B cell (primary cell): ENCODE data around the gene ADRB1. TPM values are rescaled to one million over a fixed set of nuclear protein-coding genes. Genes with fewer than 3 reads are reported as not detected.

ENCODE experiments used
- ATAC-seq: fragments of 200-7000 bp; cut with Tn5 transposase; one replicate; pipeline ENCODE4 v1.10.0; 2021; ENCODE audit warnings: low read depth, mild to moderate bottlenecking, moderate number of reproducible peaks, moderate library complexity
- CTCF ChIA-PET: fragments of 350-600 bp; sonication (Branson Sonifier 250); formaldehyde crosslinking; loops from one replicate; lab custom pipeline; 2021; ENCODE audit warnings: antibody characterized with exemption, inconsistent platforms; lab: Charles Lee
- POLR2A ChIA-PET: fragments of 350-600 bp; sonication (Branson Sonifier 250); formaldehyde crosslinking; loops from one replicate; lab custom pipeline; 2021; ENCODE audit warnings: antibody characterized with exemption; lab: Charles Lee
- DNase-seq: peaks from one replicate; pipeline ENCODE4 v3.0.0; 2013
- H2AFZ ChIP-seq: 2 replicates; pipeline ENCODE4 v1.6.1; 2012; ENCODE audit warnings: mild to moderate bottlenecking, low read depth, low read length; ENCODE audit not compliant: insufficient read depth, poor library complexity, severe bottlenecking
- H3K27ac ChIP-seq, 2 donors: 1 replicate in 1 of 2; 2 replicates in 1 of 2; pipeline ENCODE4 v1.5.1; 2012 to 2013; ENCODE audit warnings: low read length in 2 of 2, mild to moderate bottlenecking in 2 of 2, moderate library complexity in 1 of 2
- H3K27me3 ChIP-seq, 4 experiments: fragments of 200-600 bp in 1 of 4; sonication (generic) in 1 of 4; replicated peaks in 1 of 4; 1 replicate in 2 of 4; 2 replicates in 2 of 4; pipeline versions ENCODE4 v1.6.1 to v1.7.0; 2013 to 2016; ENCODE audit warnings: low read length in 3 of 4, mild to moderate bottlenecking in 2 of 4, mixed read lengths in 1 of 4, moderate library complexity in 1 of 4; ENCODE audit not compliant: insufficient read depth in 4 of 4, control insufficient read depth in 3 of 4; ENCODE audit errors: control extremely low read depth in 1 of 4
- H3K36me3 ChIP-seq, 2 experiments: replicated peaks in 1 of 2; 1 replicate in 1 of 2; 2 replicates in 1 of 2; pipeline versions ENCODE4 v1.6.1 to v1.7.1; 2013; ENCODE audit warnings: low read length in 1 of 2; ENCODE audit not compliant: insufficient read depth in 2 of 2, control insufficient read depth in 1 of 2; ENCODE audit errors: control extremely low read depth in 1 of 2, extremely low read depth in 1 of 2
- H3K4me1 ChIP-seq, 2 donors: fragments of 200-600 bp in 1 of 2; sonication (generic) in 1 of 2; 1 replicate in 1 of 2; 2 replicates in 1 of 2; pipeline versions ENCODE4 v1.5.1 to v1.6.1; 2013 to 2017; ENCODE audit warnings: low read length in 2 of 2; ENCODE audit not compliant: control insufficient read depth in 2 of 2, insufficient read depth in 2 of 2
- H3K4me2 ChIP-seq: replicated peaks from 2 replicates; pipeline ENCODE3; 2012; ENCODE audit warnings: mild to moderate bottlenecking, low read depth, low read length; ENCODE audit not compliant: poor library complexity, severe bottlenecking
- H3K4me3 ChIP-seq, 5 experiments: fragments of 200-600 bp in 1 of 5; sonication (generic) in 1 of 5; 1 replicate in 3 of 5; 2 replicates in 2 of 5; pipeline versions ENCODE4 v1.5.1 to v1.7.0; 2011 to 2016; ENCODE audit warnings: low read length in 4 of 5, mild to moderate bottlenecking in 4 of 5, low read depth in 2 of 5, control low read depth in 1 of 5, moderate library complexity in 1 of 5; ENCODE audit not compliant: insufficient read depth in 1 of 5; ENCODE audit errors: control extremely low read depth in 1 of 5, extremely low read depth in 1 of 5
- H3K79me2 ChIP-seq: fragments of 200-600 bp; sonication (generic); one replicate; pipeline ENCODE4 v1.6.0; 2016; ENCODE audit warnings: low read length; ENCODE audit not compliant: control insufficient read depth, insufficient read depth
- H3K9ac ChIP-seq: fragments of 200-600 bp; sonication (generic); 2 replicates; pipeline ENCODE4 v1.6.1; 2017; ENCODE audit warnings: mild to moderate bottlenecking, low read length, moderate library complexity
- H3K9me3 ChIP-seq, 3 donors: one replicate each; pipeline versions ENCODE4 v1.6.1 to v1.7.1; 2013; ENCODE audit warnings: low read length in 2 of 3; ENCODE audit not compliant: control insufficient read depth in 2 of 3, insufficient read depth in 1 of 3; ENCODE audit errors: control extremely low read depth in 1 of 3
- H4K20me1 ChIP-seq: 2 replicates; pipeline ENCODE4 v1.6.0; 2012; ENCODE audit warnings: mild to moderate bottlenecking, low read length; ENCODE audit not compliant: insufficient read depth, control insufficient read depth, poor library complexity, severe bottlenecking
- H3K27ac Mint-ChIP-seq: one replicate; pipeline ENCODE4 v1.8.0; 2021; ENCODE audit warnings: mixed read lengths
- H3K27me3 Mint-ChIP-seq: one replicate; pipeline ENCODE4 v1.8.0; 2021; ENCODE audit warnings: mixed read lengths
- H3K4me1 Mint-ChIP-seq: one replicate; pipeline ENCODE4 v1.8.0; 2021; ENCODE audit warnings: mixed read lengths
- H3K4me3 Mint-ChIP-seq: one replicate; pipeline ENCODE4 v1.8.0; 2021; ENCODE audit warnings: mixed read lengths
- H3K9me3 Mint-ChIP-seq: one replicate; pipeline ENCODE4 v1.8.0; 2022; ENCODE audit warnings: mixed read lengths; ENCODE audit not compliant: insufficient read depth
- EZH2 ChIP-seq: IDR thresholded peaks from 2 replicates; pipeline ENCODE4 v1.6.1; 2012; ENCODE audit warnings: borderline replicate concordance, low read depth, mild to moderate bottlenecking, moderate library complexity, low read length; ENCODE audit not compliant: insufficient read depth, poor library complexity, severe bottlenecking
- WGBS: methylation state at CpG from one replicate; pipeline ENCODE4 v1.1.5; 2013; ENCODE audit warnings: missing lambda C conversion rate; ENCODE audit not compliant: insufficient coverage; 5-methylcytosine and 5-hydroxymethylcytosine counted together
- intact Hi-C: fragments of 100-400 bp; cut with micrococcal nuclease; formaldehyde crosslinking; loops from one replicate; pipeline ENCODE4 v1.10.0; 2022
- polyA plus RNA-seq: library from polyadenylated mRNA; depleted of rRNA; stranded (reverse); fragments of >200 nt; gene quantifications from 2 replicates; pipeline ENCODE4 v1.2.3, GENCODE V29; 2012
- total RNA-seq, 2 donors: library from RNA; stranded (reverse); fragments of 120-200 nt in 1 of 2; gene quantifications; 1 replicate in 1 of 2; 2 replicates in 1 of 2; pipeline versions ENCODE4 v1.2.3 to v1.2.4, GENCODE V29; 2013 to 2022
- TF ChIP-seq, protein P1 (sequence below): fragments of 200-600 bp; IDR thresholded peaks from one replicate; pipeline ENCODE4 v1.8.0; 2022; ENCODE audit warnings: antibody characterized with exemption, mild to moderate bottlenecking

Gene ADRB1
- total and polyA plus RNA-seq, 2 donors (not counting 1 experiment from before 2014, with no cell fraction given): 0.10 TPM; not detected in 1

DNA sequence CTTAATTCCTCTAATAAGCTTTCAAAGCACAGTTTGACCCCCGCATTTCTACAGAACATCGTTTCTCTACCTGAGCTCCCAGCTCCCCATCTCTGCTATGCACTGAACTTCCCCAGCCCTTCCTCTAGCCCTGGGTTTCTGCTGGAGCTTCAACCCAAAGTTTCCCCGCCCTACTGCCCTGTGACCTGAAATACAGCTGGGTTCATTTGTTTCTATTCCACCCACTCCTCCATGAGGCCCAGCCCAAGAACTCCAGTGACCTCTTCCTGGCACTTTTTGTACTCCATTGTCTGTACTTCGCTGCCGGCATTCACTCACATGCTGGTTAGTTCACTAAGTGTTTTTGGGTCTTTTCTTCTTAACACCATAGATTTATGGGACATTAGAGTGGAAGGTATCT, 35.8 kb downstream of the ADRB1 start:
- WGBS: 91% methylated on average over 3 of the region's 5 CpGs
- H3K27me3 Mint-ChIP-seq: peaks cover 6% of the 10 kb centered on the region
- H3K4me1 Mint-ChIP-seq: peaks cover 9% of the 10 kb centered on the region
- intact Hi-C loops: no loop called here
- no peak overlapping the region for H3K9ac ChIP-seq
- no peak overlapping the region for H3K27ac ChIP-seq
- no peaks in the 10 kb centered on the region for H3K27me3 ChIP-seq
- H3K4me1 ChIP-seq: peaks cover under 1 to 6% of the 10 kb centered on the region in 2 donors
- no peak overlapping the region for H2AFZ ChIP-seq
- no peak overlapping the region for H3K4me3 Mint-ChIP-seq
- CTCF ChIA-PET: no interaction called here
- no peaks in the 10 kb centered on the region for H3K79me2 ChIP-seq
- DNase-seq: no peak
- no peaks in the 10 kb centered on the region for H4K20me1 ChIP-seq
- peaks cover 0 to 8% (median 0%) of the 10 kb centered on the region in 3 donors for H3K9me3 ChIP-seq
- H3K27ac Mint-ChIP-seq: no peak overlapping the region
- POLR2A ChIA-PET: no interaction called here
- no peaks in the 10 kb centered on the region for H3K36me3 ChIP-seq
- TF ChIP-seq EZH2: no peak
- H3K4me2 ChIP-seq: no peak overlapping the region
- no peak overlapping the region for H3K4me3 ChIP-seq
- ATAC-seq: no peak
- no peaks in the 10 kb centered on the region for H3K9me3 Mint-ChIP-seq

DNA sequence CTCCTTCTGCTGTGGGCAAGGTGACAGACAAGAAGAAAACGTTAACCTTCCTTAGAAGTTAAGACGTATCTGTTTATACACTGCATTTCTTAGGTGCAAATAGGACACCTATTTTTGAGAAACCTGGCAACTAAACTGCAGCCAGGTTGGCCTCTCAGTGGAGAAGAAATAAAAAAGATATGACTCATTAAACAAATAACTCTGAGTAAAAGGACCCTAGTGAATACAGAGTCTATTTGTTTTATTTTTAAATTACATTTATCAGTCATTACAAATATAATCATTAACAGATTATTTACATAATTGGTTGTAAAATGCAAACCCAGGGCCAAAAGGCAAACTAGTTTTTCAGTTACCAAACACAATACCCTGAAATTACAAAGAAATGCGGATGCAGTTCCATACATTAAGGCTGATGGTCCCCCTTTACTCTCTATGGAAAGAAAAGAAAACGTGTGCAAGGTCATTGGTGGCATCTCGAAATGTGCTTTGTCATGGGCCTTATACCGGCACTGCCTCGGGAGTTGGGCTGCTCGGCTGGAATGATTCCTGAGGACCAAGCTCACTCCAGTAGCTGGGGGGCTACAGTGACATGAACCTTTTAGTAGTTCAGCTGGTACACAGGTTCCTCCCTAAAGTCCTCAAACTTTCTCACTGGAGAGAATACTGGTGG, 38.4 kb downstream of the ADRB1 start:
- Mint-ChIP-seq H3K9me3 (no peaks in the 10 kb centered on the region), H3K4me1 (peaks cover 6% of the 10 kb centered on the region), H3K27ac (no peak overlapping the region), H3K27me3 (peaks cover 6% of the 10 kb centered on the region), H3K4me3 (no peak overlapping the region)
- peaks cover 0 to 8% (median 0%) of the 10 kb centered on the region in 3 donors for H3K9me3 ChIP-seq
- ATAC-seq (no peak), DNase-seq (no peak)
- ChIA-PET CTCF (interaction anchor here (1.1 kb wide), 1 partner anchor 283 kb away, joined by 3 read pairs; no protein-coding TSS in a partner anchor), POLR2A (no interaction called here)
- H3K9ac ChIP-seq: no peak overlapping the region
- TF ChIP-seq, protein P1, sequence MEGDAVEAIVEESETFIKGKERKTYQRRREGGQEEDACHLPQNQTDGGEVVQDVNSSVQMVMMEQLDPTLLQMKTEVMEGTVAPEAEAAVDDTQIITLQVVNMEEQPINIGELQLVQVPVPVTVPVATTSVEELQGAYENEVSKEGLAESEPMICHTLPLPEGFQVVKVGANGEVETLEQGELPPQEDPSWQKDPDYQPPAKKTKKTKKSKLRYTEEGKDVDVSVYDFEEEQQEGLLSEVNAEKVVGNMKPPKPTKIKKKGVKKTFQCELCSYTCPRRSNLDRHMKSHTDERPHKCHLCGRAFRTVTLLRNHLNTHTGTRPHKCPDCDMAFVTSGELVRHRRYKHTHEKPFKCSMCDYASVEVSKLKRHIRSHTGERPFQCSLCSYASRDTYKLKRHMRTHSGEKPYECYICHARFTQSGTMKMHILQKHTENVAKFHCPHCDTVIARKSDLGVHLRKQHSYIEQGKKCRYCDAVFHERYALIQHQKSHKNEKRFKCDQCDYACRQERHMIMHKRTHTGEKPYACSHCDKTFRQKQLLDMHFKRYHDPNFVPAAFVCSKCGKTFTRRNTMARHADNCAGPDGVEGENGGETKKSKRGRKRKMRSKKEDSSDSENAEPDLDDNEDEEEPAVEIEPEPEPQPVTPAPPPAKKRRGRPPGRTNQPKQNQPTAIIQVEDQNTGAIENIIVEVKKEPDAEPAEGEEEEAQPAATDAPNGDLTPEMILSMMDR: no peak
- no peak overlapping the region for H2AFZ ChIP-seq
- no peaks in the 10 kb centered on the region for H3K79me2 ChIP-seq
- no peak overlapping the region for H3K27ac ChIP-seq
- 96% methylated on average over 8 of the region's 8 CpGs for WGBS
- no peaks in the 10 kb centered on the region for H3K27me3 ChIP-seq
- intact Hi-C loops: no loop called here
- no peaks in the 10 kb centered on the region for H3K36me3 ChIP-seq
- no peaks in the 10 kb centered on the region for H4K20me1 ChIP-seq
- no peak overlapping the region for H3K4me3 ChIP-seq
- peaks cover 0 to 6% of the 10 kb centered on the region in 2 donors for H3K4me1 ChIP-seq
- no peak overlapping the region for H3K4me2 ChIP-seq
